Panc1 (cell line): ENCODE results near the gene GPC6. TPM values are rescaled to one million over a fixed set of nuclear protein-coding genes. Genes with fewer than 3 reads are reported as not detected.

Experiments used
- ATAC-seq: fragments of 200-7000 bp; cut with Tn5 transposase; 2 replicates; pipeline ENCODE4 v1.9.1; 2020; ENCODE audit warnings: mild to moderate bottlenecking, moderate library complexity
- BruUV-seq: library from RNA; stranded (reverse); fragments of 400-500 nt; replicated peaks from 2 replicates; lab custom pipeline; 2021; lab: Mats Ljungman, UMichigan
- CTCF ChIA-PET: fragments of 300-600 bp; sonication (Branson Sonifier 250); formaldehyde crosslinking; loops from one replicate; lab custom pipeline; 2022; ENCODE audit warnings: antibody characterized with exemption; lab: Charles Lee
- POLR2A ChIA-PET: fragments of 300-600 bp; sonication (Branson Sonifier 250); formaldehyde crosslinking; loops from one replicate; lab custom pipeline; 2022; ENCODE audit warnings: antibody characterized with exemption; lab: Charles Lee
- DNase-seq: peaks from one replicate; pipeline ENCODE4 v3.0.0-alpha.2; 2010; ENCODE audit warnings: low read depth, low spot score
- H3K27ac ChIP-seq: 2 replicates; pipeline ENCODE4 v1.5.1; 2011; ENCODE audit warnings: mild to moderate bottlenecking, low read length, inconsistent platforms
- H3K27me3 ChIP-seq: fragments of 200-500 bp; sonication (Bioruptor generic); 2 replicates; pipeline ENCODE4 v1.6.0; 2014; ENCODE audit warnings: low read length, inconsistent platforms; ENCODE audit not compliant: control insufficient read depth, insufficient read depth
- H3K36me3 ChIP-seq: fragments of 200-500 bp; sonication (Bioruptor generic); 2 replicates; pipeline ENCODE4 v1.5.1; 2014; ENCODE audit warnings: inconsistent platforms, mild to moderate bottlenecking, low read length, moderate library complexity; ENCODE audit not compliant: control insufficient read depth, insufficient read depth
- H3K4me1 ChIP-seq: 2 replicates; pipeline ENCODE4 v1.5.1; 2011; ENCODE audit warnings: inconsistent platforms, mild to moderate bottlenecking, low read length, moderate library complexity; ENCODE audit not compliant: control insufficient read depth, insufficient read depth
- H3K4me3 ChIP-seq, 2 experiments: 2 replicates each; pipeline ENCODE4 v1.5.1; 2011 to 2012; ENCODE audit warnings: low read depth in 2 of 2, low read length in 2 of 2, mild to moderate bottlenecking in 2 of 2, inconsistent platforms in 1 of 2, moderate library complexity in 1 of 2
- H3K9me3 ChIP-seq: fragments of 200-500 bp; sonication (Bioruptor generic); 2 replicates; pipeline ENCODE4 v1.5.1; 2014; ENCODE audit warnings: low read depth, mild to moderate bottlenecking, inconsistent platforms, low read length, moderate library complexity; ENCODE audit not compliant: control insufficient read depth, insufficient read depth
- POLR2AphosphoS5 ChIP-seq: IDR thresholded peaks from 2 replicates; pipeline ENCODE4 v1.6.1; 2012; ENCODE audit warnings: mild to moderate bottlenecking, low read depth, low read length, moderate library complexity
- SIN3A ChIP-seq: IDR thresholded peaks from 2 replicates; pipeline ENCODE4 v1.6.1; 2012; ENCODE audit warnings: low read depth, mild to moderate bottlenecking, low read length, moderate library complexity, borderline replicate concordance; ENCODE audit not compliant: insufficient read depth
- TCF7L2 ChIP-seq: IDR thresholded peaks from 2 replicates; pipeline ENCODE4 v1.6.1; 2011; ENCODE audit warnings: mild to moderate bottlenecking, low read depth, low read length, inconsistent platforms
- in situ Hi-C: cut with HindIII; loops from 2 replicates; pipeline ENCODE4 v1.10.0; 2016; ENCODE audit warnings: low sequenced_read_pairs, low pct_unique_long_range_greater_than_20kb
- intact Hi-C: fragments of 100-400 bp; cut with micrococcal nuclease; formaldehyde crosslinking; loops from one replicate; pipeline ENCODE4 v1.10.0; 2022; ENCODE audit not compliant: unreplicated experiment
- total RNA-seq: library from RNA; stranded (reverse); gene quantifications from one replicate; pipeline ENCODE4 v1.2.1, GENCODE V29; 2021; ENCODE audit not compliant: unreplicated experiment
- TF ChIP-seq, protein P1 (sequence below), 2 experiments: IDR thresholded peaks; 2 replicates each; pipeline ENCODE4 v1.6.1; 2011 to 2012; ENCODE audit warnings: low read depth in 2 of 2, control low read depth in 1 of 2, low read length in 1 of 2, mild to moderate bottlenecking in 1 of 2, moderate library complexity in 1 of 2; ENCODE audit not compliant: insufficient read depth in 1 of 2
- TF ChIP-seq, protein P2 (sequence below): fragments of 450-650 bp; IDR thresholded peaks from 2 replicates; pipeline ENCODE4 v1.5.1; 2017; ENCODE audit warnings: mild to moderate bottlenecking

GPC6 gene
- total RNA-seq, 1 experiment from 2014 or later: 4.8 TPM

DNA sequence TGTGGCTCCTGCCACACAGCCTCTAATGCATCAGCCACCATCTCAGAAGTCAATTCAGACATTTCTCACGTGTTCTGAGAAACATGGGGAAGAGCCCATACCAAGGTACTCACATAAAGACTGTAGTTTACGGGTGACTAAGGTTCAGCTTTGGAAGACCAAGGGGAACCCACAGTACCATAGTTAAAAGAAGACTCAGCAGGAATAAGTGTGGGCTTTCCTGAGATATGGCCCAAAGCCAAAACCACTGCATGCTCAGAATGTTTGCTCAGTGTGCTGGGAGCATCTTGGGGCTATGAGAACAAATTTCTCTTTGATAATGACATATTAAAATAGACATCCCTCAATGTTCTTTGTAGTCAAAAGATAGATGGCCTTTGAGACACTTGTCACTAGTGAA lies 969.1 kb downstream of the GPC6 start:
- no peaks in the 10 kb centered on the region; the same call in 1 of the 2 replicates for H3K4me1 ChIP-seq
- intact Hi-C loops: no loop called here
- ATAC-seq: no peak
- ChIA-PET CTCF (no interaction called here), POLR2A (no interaction called here)
- TF ChIP-seq POLR2AphosphoS5: no peak
- TF ChIP-seq TCF7L2: no peak
- no peak for TF ChIP-seq SIN3A
- TF ChIP-seq, protein P1, sequence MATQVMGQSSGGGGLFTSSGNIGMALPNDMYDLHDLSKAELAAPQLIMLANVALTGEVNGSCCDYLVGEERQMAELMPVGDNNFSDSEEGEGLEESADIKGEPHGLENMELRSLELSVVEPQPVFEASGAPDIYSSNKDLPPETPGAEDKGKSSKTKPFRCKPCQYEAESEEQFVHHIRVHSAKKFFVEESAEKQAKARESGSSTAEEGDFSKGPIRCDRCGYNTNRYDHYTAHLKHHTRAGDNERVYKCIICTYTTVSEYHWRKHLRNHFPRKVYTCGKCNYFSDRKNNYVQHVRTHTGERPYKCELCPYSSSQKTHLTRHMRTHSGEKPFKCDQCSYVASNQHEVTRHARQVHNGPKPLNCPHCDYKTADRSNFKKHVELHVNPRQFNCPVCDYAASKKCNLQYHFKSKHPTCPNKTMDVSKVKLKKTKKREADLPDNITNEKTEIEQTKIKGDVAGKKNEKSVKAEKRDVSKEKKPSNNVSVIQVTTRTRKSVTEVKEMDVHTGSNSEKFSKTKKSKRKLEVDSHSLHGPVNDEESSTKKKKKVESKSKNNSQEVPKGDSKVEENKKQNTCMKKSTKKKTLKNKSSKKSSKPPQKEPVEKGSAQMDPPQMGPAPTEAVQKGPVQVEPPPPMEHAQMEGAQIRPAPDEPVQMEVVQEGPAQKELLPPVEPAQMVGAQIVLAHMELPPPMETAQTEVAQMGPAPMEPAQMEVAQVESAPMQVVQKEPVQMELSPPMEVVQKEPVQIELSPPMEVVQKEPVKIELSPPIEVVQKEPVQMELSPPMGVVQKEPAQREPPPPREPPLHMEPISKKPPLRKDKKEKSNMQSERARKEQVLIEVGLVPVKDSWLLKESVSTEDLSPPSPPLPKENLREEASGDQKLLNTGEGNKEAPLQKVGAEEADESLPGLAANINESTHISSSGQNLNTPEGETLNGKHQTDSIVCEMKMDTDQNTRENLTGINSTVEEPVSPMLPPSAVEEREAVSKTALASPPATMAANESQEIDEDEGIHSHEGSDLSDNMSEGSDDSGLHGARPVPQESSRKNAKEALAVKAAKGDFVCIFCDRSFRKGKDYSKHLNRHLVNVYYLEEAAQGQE (IDR thresholded peaks at IDR 0.05; ENCODE audit: insufficient read depth in 1 of 2, low read depth in 2 of 2, low read length in 1 of 2): no peak
- TF ChIP-seq, protein P2, sequence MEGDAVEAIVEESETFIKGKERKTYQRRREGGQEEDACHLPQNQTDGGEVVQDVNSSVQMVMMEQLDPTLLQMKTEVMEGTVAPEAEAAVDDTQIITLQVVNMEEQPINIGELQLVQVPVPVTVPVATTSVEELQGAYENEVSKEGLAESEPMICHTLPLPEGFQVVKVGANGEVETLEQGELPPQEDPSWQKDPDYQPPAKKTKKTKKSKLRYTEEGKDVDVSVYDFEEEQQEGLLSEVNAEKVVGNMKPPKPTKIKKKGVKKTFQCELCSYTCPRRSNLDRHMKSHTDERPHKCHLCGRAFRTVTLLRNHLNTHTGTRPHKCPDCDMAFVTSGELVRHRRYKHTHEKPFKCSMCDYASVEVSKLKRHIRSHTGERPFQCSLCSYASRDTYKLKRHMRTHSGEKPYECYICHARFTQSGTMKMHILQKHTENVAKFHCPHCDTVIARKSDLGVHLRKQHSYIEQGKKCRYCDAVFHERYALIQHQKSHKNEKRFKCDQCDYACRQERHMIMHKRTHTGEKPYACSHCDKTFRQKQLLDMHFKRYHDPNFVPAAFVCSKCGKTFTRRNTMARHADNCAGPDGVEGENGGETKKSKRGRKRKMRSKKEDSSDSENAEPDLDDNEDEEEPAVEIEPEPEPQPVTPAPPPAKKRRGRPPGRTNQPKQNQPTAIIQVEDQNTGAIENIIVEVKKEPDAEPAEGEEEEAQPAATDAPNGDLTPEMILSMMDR: no peak
- in situ Hi-C loops: no loop called here
- no peaks in the 10 kb centered on the region for H3K27me3 ChIP-seq
- no peak for DNase-seq
- H3K27ac ChIP-seq: no peak overlapping the region
- no peaks in the 10 kb centered on the region for H3K36me3 ChIP-seq
- H3K9me3 ChIP-seq: no peaks in the 10 kb centered on the region
- BruUV-seq: no TSS peak
- no peak overlapping the region for H3K4me3 ChIP-seq

DNA sequence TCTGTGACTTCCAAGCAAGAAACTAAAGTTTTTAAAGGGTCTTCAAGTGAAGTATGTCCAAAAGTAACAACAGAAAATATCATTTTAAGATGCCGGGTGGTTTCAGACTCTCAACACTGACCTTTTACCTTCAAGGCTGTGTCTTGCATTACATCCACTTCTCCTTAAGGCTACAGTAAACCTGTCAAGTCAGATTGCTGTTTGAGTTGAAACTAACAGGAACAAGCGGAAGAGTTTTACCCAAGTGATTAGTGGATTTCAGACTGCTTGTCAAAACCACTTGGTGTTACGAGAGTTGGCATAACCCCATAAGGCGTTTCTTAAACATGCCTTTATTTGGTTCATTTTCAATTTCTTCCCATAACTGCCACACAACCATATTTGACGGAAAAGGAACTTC lies 969.8 kb downstream of the GPC6 start:
- intact Hi-C loops (no loop called here), in situ Hi-C loops (no loop called here)
- DNase-seq: no peak
- H3K4me3 ChIP-seq: no peak overlapping the region
- ChIA-PET POLR2A (no interaction called here), CTCF (no interaction called here)
- no peaks in the 10 kb centered on the region for H3K36me3 ChIP-seq
- H3K27me3 ChIP-seq: no peaks in the 10 kb centered on the region
- H3K4me1 ChIP-seq: no peaks in the 10 kb centered on the region
- no peaks in the 10 kb centered on the region for H3K9me3 ChIP-seq
- TF ChIP-seq POLR2AphosphoS5 (no peak), TCF7L2 (no peak), SIN3A (no peak)
- TF ChIP-seq, protein P1 (IDR thresholded peaks at IDR 0.05; ENCODE audit: insufficient read depth in 1 of 2, low read depth in 2 of 2, low read length in 1 of 2): no peak
- TF ChIP-seq, protein P2: no peak
- BruUV-seq: no TSS peak
- H3K27ac ChIP-seq: no peak overlapping the region
- ATAC-seq: no peak
